H1 (cell line): Measurements from ENCODE around the gene ZNF526. TPM values are rescaled to one million over a fixed set of nuclear protein-coding genes. Genes with fewer than 3 reads are reported as not detected.

Experiments
- ATF2 ChIP-seq: IDR thresholded peaks from 2 replicates; pipeline ENCODE4 v1.6.1; 2012; ENCODE audit warnings: low read length, inconsistent platforms
- CEBPB ChIP-seq: IDR thresholded peaks from 2 replicates; pipeline ENCODE4 v1.6.1; 2012; ENCODE audit warnings: low read depth, low read length
- polyA plus RNA-seq, 7 experiments: library from polyadenylated mRNA; depleted of rRNA in 3 of 7; stranded (reverse) in 5 of 7; unstranded in 2 of 7; fragments of >200 nt in 5 of 7; fragments of 200-250 nt in 2 of 7; gene quantifications; 1 replicate in 5 of 7; 2 replicates in 1 of 7; 4 replicates in 1 of 7; pipeline versions ENCODE4 v1.2.1 to v1.2.3, GENCODE V29; 2011 to 2013; ENCODE audit warnings: missing spikeins in 2 of 7, mixed read lengths in 2 of 7
- total RNA-seq: library from RNA; stranded (reverse); fragmentation: NEBNext Ultra II Directional; extraction: Animal tissue kit (Norgen Biotek cat#: 25700); gene quantifications from 2 replicates; pipeline ENCODE4 v1.2.1, GENCODE V29; 2021

Gene ZNF526
- total and polyA plus RNA-seq, 2 of the 8 experiments (the other 6 are each of a cell fraction or from before 2014, with no cell fraction given), result 8.4 to 14.1 TPM

- no peak for TF ChIP-seq ATF2
- no peak for TF ChIP-seq CEBPB
These were observed 11.5 kb upstream of the ZNF526 start (continued) for GRCh38 chr19:42208612-42209011.
